Ovary (tissue), 3 donors: Measurements from ENCODE around the gene EEF2.
"Not testable (repeated sequence)": the region's sequence is repeated elsewhere in the genome, so short reads cannot be mapped to it uniquely, and the experiment has no call there.

Experiments used
- CTCF ChIP-seq, 3 donors: fragments of 450-650 bp in 2 of 3; fragments of 200-600 bp in 1 of 3; IDR thresholded peaks; one replicate each; pipeline versions ENCODE4 v1.5.1 to v1.8.0; 2016 to 2022; ENCODE audit warnings: antibody characterized with exemption in 3 of 3, mild to moderate bottlenecking in 1 of 3
- EP300 ChIP-seq: sonication (generic); formaldehyde crosslinking; IDR thresholded peaks from one replicate; pipeline ENCODE4 v1.6.1; 2017; ENCODE audit warnings: antibody characterized with exemption
- POLR2A ChIP-seq: fragments of 450-650 bp; IDR thresholded peaks from one replicate; pipeline ENCODE4 v1.6.1; 2017; ENCODE audit warnings: antibody characterized with exemption, mild to moderate bottlenecking, moderate library complexity
- donor health status: DM: no; HTN: no; CAD: no.

GRCh38 chr19:3938300-3938950 lies 46.8 kb downstream of the EEF2 start:
- TF ChIP-seq CTCF (IDR thresholded peaks at IDR 0.05); POLR2A; EP300: not testable (repeated sequence)
